HepG2 (cell line): Measurements from ENCODE around the gene AARSD1.

Source experiments
- CBX2 ChIP-seq, 2 experiments: fragments of 200-600 bp in 1 of 2; sonication (generic); formaldehyde crosslinking in 1 of 2; IDR thresholded peaks; 2 replicates each; pipeline versions ENCODE4 v1.7.0 to v1.8.1; 2018 to 2022; ENCODE audit warnings: low read depth in 2 of 2, low read length in 1 of 2, mild to moderate bottlenecking in 1 of 2, missing genetic modification reagents in 1 of 2
- FIP1L1 ChIP-seq: fragments of 200-400 bp; formaldehyde crosslinking; IDR thresholded peaks from 2 replicates; pipeline ENCODE4 v1.6.1; 2018; ENCODE audit warnings: low read depth, mild to moderate bottlenecking, low read length, moderate library complexity, borderline replicate concordance; ENCODE audit not compliant: insufficient read depth
- PHF20 ChIP-seq: sonication (generic); formaldehyde crosslinking; IDR thresholded peaks from 2 replicates; pipeline ENCODE4 v1.5.0; 2020; ENCODE audit warnings: mild to moderate bottlenecking, missing genetic modification reagents
- SMAD3 ChIP-seq: sonication (generic); formaldehyde crosslinking; IDR thresholded peaks from 2 replicates; pipeline ENCODE4 v1.4.0; 2020; ENCODE audit warnings: missing genetic modification reagents
- SP1 ChIP-seq, 2 experiments: fragments of 450-650 bp in 1 of 2; sonication (generic) in 1 of 2; formaldehyde crosslinking in 1 of 2; IDR thresholded peaks; 2 replicates each; pipeline versions ENCODE4 v1.4.0 to v1.6.1; 2016 to 2020; ENCODE audit warnings: missing genetic modification reagents in 1 of 2
- ZNF180 ChIP-seq: sonication (generic); formaldehyde crosslinking; IDR thresholded peaks from 2 replicates; pipeline ENCODE4 v1.4.0; 2020; ENCODE audit warnings: low read depth, missing genetic modification reagents, borderline replicate concordance
- ZNF766 ChIP-seq: sonication (generic); formaldehyde crosslinking; IDR thresholded peaks from 2 replicates; pipeline ENCODE4 v1.5.0; 2020; ENCODE audit warnings: missing genetic modification reagents, borderline replicate concordance
- TF ChIP-seq, protein P1 (sequence below): sonication (generic); formaldehyde crosslinking; IDR thresholded peaks from 2 replicates; pipeline ENCODE4 v1.5.0; 2020; ENCODE audit warnings: mild to moderate bottlenecking, missing genetic modification reagents, moderate library complexity
- TF ChIP-seq, protein P2 (sequence below): IDR thresholded peaks from 2 replicates; pipeline ENCODE4 v1.6.1; 2012; ENCODE audit warnings: low read depth, low read length, improper control_type of control experiment

DNA sequence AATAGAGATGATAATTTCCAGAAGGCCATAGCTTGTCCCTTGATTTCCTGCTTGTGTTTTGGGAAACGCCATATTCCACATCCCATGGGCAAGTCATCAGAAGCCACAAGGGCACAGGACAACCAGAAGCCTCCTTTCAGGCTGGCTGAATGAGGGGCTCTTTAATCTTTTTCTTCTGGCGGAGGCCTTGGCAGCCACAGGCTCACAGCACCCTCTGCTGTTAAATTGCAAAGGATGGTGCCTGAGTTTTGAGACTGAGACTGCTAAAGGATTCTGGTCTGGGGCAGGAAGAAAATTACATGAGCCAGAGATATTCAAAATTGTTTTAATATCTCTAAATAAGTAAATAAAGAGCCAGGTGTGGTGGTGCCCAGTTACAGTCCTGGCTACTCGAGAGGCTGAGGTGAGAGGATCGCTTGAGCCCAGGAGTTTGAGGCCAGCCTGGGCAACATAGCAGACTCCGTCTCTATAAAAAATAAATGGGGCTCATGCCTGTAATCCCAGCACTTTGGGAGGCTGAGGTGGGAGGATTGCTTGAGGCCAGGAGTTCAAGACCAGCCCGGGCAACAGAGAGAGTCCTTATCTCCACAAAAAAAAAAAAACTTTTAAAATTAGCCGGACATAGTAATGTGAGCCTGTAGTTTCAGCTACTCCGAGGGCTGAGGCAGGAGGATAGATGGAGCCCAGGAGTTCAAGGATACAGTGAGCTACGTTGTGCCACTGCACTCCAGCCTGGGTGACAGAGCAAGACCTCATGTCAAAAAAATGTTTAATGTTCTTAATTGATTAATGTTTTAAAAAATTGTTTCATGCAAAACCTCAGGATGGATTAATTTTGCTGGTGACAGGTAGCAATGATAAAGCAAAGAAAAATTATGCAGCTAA is 26.3 kb downstream of the AARSD1 start:
- TF ChIP-seq, protein P1, sequence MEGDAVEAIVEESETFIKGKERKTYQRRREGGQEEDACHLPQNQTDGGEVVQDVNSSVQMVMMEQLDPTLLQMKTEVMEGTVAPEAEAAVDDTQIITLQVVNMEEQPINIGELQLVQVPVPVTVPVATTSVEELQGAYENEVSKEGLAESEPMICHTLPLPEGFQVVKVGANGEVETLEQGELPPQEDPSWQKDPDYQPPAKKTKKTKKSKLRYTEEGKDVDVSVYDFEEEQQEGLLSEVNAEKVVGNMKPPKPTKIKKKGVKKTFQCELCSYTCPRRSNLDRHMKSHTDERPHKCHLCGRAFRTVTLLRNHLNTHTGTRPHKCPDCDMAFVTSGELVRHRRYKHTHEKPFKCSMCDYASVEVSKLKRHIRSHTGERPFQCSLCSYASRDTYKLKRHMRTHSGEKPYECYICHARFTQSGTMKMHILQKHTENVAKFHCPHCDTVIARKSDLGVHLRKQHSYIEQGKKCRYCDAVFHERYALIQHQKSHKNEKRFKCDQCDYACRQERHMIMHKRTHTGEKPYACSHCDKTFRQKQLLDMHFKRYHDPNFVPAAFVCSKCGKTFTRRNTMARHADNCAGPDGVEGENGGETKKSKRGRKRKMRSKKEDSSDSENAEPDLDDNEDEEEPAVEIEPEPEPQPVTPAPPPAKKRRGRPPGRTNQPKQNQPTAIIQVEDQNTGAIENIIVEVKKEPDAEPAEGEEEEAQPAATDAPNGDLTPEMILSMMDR (CRISPR knock-in tag): peak; percentile 93
- TF ChIP-seq SMAD3 (peak; percentile 50; the same call in 1 of the 2 replicates), CBX2 (IDR thresholded peaks at IDR 0.05; ENCODE audit: low read depth, low read length) (no peak), CBX2 (CRISPR knock-in tag; IDR thresholded peaks at IDR 0.05; ENCODE audit: low read depth) (no peak), ZNF180 (CRISPR knock-in tag) (no peak), FIP1L1 (no peak), SP1 (IDR thresholded peaks at IDR 0.05) (no peak), SP1 (CRISPR knock-in tag; IDR thresholded peaks at IDR 0.05) (no peak), PHF20 (CRISPR knock-in tag) (no peak), ZNF766 (CRISPR knock-in tag) (no peak)
- TF ChIP-seq, protein P2, sequence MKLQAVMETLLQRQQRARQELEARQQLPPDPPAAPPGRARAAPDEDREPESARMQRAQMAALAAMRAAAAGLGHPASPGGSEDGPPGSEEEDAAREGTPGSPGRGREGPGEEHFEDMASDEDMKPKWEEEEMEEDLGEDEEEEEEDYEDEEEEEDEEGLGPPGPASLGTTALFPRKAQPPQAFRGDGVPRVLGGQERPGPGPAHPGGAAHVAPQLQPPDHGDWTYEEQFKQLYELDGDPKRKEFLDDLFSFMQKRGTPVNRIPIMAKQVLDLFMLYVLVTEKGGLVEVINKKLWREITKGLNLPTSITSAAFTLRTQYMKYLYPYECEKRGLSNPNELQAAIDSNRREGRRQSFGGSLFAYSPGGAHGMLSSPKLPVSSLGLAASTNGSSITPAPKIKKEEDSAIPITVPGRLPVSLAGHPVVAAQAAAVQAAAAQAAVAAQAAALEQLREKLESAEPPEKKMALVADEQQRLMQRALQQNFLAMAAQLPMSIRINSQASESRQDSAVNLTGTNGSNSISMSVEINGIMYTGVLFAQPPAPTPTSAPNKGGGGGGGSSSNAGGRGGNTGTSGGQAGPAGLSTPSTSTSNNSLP: no peak
